ENCODE results near the gene ATRIP. TPM values are rescaled to one million over a fixed set of nuclear protein-coding genes. Genes with fewer than 3 reads are reported as not detected.
A peak's percentile ranks its signal among the peaks of the same experiment; 100 is the strongest.

The ATRIP gene
- total RNA-seq, 2 donors from 2014 or later = 2.0 to 3.1 TPM

GRCh38 chr3:48423883-48424695 lies 22.4 kb upstream of the ATRIP start:
- peaks cover 3% of the 10 kb centered on the region for H3K36me3 ChIP-seq
- H3K27me3 ChIP-seq = no peaks in the 10 kb centered on the region
- peak overlapping the region; percentile 91 to 94 for H3K27ac ChIP-seq
- peaks cover 0 to 84% of the 10 kb centered on the region in 2 donors for H3K4me1 ChIP-seq
- no peak overlapping the region for H3K4me3 ChIP-seq
- no peaks in the 10 kb centered on the region for H3K9me3 ChIP-seq
- no peak for DNase-seq (ENCODE audit: low spot score)
- TF ChIP-seq CTCF (IDR thresholded peaks at IDR 0.05) = no peak

- DNase-seq (ENCODE audit: low spot score) = no peak
- H3K27ac ChIP-seq = peak overlapping the region; percentile 91 to 94
- TF ChIP-seq CTCF (IDR thresholded peaks at IDR 0.05) = no peak
- H3K36me3 ChIP-seq = no peaks in the 10 kb centered on the region
- no peaks in the 10 kb centered on the region for H3K27me3 ChIP-seq
- no peak overlapping the region for H3K4me3 ChIP-seq
- H3K9me3 ChIP-seq = no peaks in the 10 kb centered on the region
- peaks cover 0 to 92% of the 10 kb centered on the region in 2 donors for H3K4me1 ChIP-seq
These were observed 21.2 kb upstream of the ATRIP start for GRCh38 chr3:48425281-48425812.

- Histone ChIP-seq H3K9me3 (no peaks in the 10 kb centered on the region), H3K36me3 (no peaks in the 10 kb centered on the region), H3K27ac (peak overlapping the region; percentile 91 to 94), H3K4me1 (peaks cover 0 to 87% of the 10 kb centered on the region in 2 donors), H3K27me3 (no peaks in the 10 kb centered on the region), H3K4me3 (peak overlapping the region in 1 of 2 donors; percentile 79)
- TF ChIP-seq CTCF (IDR thresholded peaks at IDR 0.05) = no peak
- no peak for DNase-seq (ENCODE audit: low spot score)
These were observed 20.1 kb upstream of the ATRIP start for GRCh38 chr3:48426401-48426909.

- H3K4me3 ChIP-seq = peak overlapping the region; percentile 79 to 82
- peaks cover 0 to 81% of the 10 kb centered on the region in 2 donors for H3K4me1 ChIP-seq
- peak overlapping the region; percentile 91 to 94 for H3K27ac ChIP-seq
These were observed 19.4 kb upstream of the ATRIP start for GRCh38 chr3:48426944-48427629.

GRCh38 chr3:48427630-48427962 lies 18.9 kb upstream of the ATRIP start:
- H3K36me3 ChIP-seq = no peaks in the 10 kb centered on the region
- no peak for TF ChIP-seq CTCF (IDR thresholded peaks at IDR 0.05)
- no peaks in the 10 kb centered on the region for H3K9me3 ChIP-seq
- no peaks in the 10 kb centered on the region for H3K27me3 ChIP-seq
- H3K27ac ChIP-seq = peak overlapping the region; percentile 91 to 94
- no peak for DNase-seq (ENCODE audit: low spot score)
- peaks cover 0 to 76% of the 10 kb centered on the region in 2 donors for H3K4me1 ChIP-seq
- H3K4me3 ChIP-seq = peak overlapping the region; percentile 79 to 82

More at GRCh38 chr3:48426944-48427629, 19.4 kb upstream of the ATRIP start:
- no peak for DNase-seq (ENCODE audit: low spot score)
- no peaks in the 10 kb centered on the region for H3K9me3 ChIP-seq
- no peak for TF ChIP-seq CTCF (IDR thresholded peaks at IDR 0.05)
- H3K27me3 ChIP-seq = no peaks in the 10 kb centered on the region
- no peaks in the 10 kb centered on the region for H3K36me3 ChIP-seq
